ENCODE measurements around the gene KCNH4.

Gene KCNH4

DNA sequence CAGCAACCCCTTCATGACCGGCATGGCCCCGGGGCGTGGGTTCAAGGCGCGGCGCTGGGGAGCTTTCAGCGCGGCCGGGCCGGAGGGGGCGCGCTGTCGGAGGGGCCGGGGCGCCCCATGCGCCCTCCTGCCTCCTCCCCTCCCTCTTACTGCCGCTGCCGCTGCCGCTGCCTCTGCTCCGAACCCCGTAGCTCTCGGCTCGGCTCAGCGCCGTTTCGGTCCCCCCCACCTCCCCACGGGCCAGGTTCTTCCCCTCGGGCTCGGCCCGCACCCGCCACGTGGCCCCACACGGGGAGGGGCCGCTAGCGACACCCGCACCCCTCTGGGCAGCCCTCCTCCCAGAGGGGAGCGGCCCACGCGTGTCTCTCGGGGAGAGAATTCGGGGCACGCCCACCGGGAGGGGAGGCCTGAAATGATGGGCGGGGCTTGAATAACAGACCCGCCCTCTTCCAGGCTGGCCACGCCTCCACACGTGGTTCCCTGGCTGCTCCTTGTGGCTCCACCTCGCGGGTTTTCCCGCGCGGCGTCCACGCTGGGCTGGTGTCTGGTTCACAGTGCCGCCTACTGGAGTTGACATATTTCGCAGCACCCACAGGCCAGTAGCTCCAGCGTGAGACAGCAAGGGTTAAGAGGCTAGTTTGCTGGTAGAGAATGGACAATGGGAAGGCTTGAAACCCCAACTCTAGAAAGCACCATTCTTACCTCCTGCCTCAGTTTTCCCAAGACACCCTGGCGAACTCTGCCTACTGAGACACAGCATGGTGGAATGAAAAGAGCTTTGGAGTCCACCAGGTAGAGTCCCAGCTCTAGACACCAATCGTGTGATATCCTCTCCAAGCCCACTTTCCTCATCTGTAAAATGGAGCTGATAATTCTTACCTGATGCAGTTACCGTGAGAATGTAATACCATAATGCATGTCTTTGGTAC is at the start of gene KCNH4:
TSS of gene KCNH4 (minus strand) at position 221 of the 929 bp plus-strand sequence. CDS start at position 24, 197 bp downstream.
- CTCF ChIA-PET, result interaction anchor here (0.5 to 3.0 kb wide), 23 partner anchors 9 to 738 kb away, joined by 3 to 15 read pairs (median 4); partner anchors contain the start of gene GHDC
- H3K4me3 ChIP-seq (ENCODE audit: low read depth, low read length), result 0 out of 2 replicates have a peak within 1 kb of the TSS, but pooled peaks have one; percentile 12
- POLR2A ChIA-PET, result no interaction called here
- DNase-seq (ENCODE audit: low read depth, low spot score), result no peak
- TF ChIP-seq, protein P1, sequence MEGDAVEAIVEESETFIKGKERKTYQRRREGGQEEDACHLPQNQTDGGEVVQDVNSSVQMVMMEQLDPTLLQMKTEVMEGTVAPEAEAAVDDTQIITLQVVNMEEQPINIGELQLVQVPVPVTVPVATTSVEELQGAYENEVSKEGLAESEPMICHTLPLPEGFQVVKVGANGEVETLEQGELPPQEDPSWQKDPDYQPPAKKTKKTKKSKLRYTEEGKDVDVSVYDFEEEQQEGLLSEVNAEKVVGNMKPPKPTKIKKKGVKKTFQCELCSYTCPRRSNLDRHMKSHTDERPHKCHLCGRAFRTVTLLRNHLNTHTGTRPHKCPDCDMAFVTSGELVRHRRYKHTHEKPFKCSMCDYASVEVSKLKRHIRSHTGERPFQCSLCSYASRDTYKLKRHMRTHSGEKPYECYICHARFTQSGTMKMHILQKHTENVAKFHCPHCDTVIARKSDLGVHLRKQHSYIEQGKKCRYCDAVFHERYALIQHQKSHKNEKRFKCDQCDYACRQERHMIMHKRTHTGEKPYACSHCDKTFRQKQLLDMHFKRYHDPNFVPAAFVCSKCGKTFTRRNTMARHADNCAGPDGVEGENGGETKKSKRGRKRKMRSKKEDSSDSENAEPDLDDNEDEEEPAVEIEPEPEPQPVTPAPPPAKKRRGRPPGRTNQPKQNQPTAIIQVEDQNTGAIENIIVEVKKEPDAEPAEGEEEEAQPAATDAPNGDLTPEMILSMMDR (IDR thresholded peaks at IDR 0.05; ENCODE audit: insufficient read depth, low read length, missing control alignments), result peak; percentile 43

DNA sequence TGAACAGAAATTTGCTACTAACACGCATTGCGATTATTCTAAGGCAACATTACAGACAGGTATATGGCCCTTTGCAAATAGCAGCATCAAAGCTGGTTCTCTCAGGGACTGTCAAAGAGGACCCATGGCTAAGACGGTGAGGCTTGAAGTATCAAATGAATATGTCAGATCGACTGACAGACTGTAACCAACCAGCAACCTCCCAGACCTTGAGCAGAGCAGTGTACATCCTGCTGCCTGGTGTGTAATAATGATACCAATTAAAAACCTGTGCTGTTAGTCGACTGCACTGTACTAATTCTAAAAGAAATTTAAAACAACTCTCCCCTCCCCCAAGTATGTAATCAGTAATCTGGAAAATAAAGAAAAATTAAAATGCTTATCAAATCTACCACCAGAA is 49.3 kb upstream of the KCNH4 start:
- TF ChIP-seq, protein P1 (IDR thresholded peaks at IDR 0.05; ENCODE audit: insufficient read depth, low read length, missing control alignments), result no peak
- H3K4me3 ChIP-seq (ENCODE audit: low read depth, low read length), result no peak overlapping the region
- DNase-seq (ENCODE audit: low read depth, low spot score), result no peak
- POLR2A ChIA-PET, result no interaction called here
- CTCF ChIA-PET, result interaction anchor here (2.2 kb wide), 1 partner anchor 8 kb away, joined by 6 read pairs; no protein-coding TSS in a partner anchor

DNA sequence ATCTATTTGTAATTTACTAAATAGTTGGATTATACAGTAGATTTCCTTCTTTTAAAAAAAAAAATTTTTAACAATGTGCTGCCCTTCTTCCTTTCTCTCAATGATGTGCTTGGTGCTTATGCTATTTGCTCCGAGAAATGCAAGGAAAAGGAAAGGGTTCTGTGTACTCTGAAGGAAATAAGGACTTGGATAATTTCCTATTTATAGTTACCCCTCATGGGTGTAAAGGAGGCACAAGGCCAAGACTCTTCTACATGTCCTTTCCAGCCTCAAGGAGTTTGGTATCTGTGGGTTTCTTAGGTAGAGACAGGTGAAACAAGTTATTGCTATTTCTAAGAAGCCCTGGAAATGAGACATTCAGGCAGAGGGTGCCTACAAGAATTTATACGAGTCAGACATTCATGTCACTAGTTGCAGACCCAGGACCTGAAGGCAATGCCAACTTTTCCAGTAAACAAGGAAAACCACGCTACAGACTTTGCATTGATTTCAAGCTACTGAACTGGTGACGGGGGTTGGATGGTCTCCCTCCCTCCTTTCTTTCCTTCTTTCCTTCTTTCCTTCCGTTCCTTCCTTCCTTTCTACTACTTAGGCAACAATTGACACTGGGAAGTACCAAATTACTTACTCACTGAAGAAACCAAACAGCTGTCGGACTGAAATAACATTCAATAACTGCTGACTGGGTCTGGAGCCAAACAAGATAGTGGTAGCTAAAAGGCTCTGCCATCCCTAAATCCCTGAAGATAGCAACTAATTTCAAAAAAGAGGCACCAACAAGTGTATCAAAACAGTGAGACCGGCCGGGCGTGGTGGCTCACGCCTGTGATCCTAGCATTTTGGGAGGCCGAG is 47.1 kb upstream of the KCNH4 start:
- ChIA-PET CTCF (interaction anchor here (0.8 to 1.3 kb wide), 2 partner anchors 20 kb away, joined by 3 to 4 read pairs; no protein-coding TSS in a partner anchor), POLR2A (no interaction called here)
- H3K4me3 ChIP-seq (ENCODE audit: low read depth, low read length), result no peak overlapping the region
- DNase-seq (ENCODE audit: low read depth, low spot score), result no peak
- TF ChIP-seq, protein P1 (IDR thresholded peaks at IDR 0.05; ENCODE audit: insufficient read depth, low read length, missing control alignments), result no peak

DNA sequence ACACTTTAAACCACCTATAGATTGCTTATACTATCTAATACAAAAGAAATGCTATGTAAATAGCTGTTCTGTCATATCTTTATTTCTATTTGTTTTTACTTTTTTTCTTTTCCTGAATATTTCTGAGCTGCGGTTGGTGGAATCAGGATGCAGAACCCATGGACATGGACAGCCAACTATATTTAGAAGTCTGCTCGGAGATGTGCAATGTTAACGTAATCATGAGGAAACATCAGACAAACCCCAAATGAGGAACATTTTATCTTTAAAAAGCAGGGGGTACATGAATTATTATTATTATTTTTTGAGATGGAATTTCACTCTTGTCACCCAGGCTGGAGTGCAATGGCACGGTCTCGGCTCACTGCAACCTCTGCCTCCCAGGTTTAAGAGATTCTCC is 44.7 kb upstream of the KCNH4 start:
- no peak for DNase-seq (ENCODE audit: low read depth, low spot score)
- TF ChIP-seq, protein P1 (IDR thresholded peaks at IDR 0.05; ENCODE audit: insufficient read depth, low read length, missing control alignments), result no peak
- no peak overlapping the region for H3K4me3 ChIP-seq (ENCODE audit: low read depth, low read length)
- ChIA-PET POLR2A (no interaction called here), CTCF (interaction anchor here (2.2 kb wide), 1 partner anchor 25 kb away, joined by 6 read pairs; no protein-coding TSS in a partner anchor)

DNA sequence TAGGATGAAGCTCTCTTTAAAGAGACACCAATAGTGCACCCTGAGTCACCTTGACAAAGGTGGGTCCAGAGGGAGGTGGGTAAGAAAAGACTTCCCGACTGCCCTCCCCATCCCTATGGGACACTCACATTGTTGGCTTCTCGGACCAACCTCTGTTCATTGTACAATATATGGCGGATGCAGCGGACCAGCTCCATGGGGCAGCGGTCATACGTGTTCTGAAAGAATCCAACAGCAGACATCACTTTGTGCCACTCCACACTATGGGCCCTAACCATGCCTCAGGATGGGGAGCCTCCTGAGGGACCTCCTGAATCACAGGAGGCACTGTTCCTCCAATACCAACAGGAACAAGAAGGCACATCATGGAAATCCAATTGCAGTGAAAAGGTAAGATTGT is 43.7 kb upstream of the KCNH4 start:
- ChIA-PET POLR2A (no interaction called here), CTCF (interaction anchor here (0.8 to 3.8 kb wide), 6 partner anchors 12 to 303 kb away, joined by 3 to 53 read pairs (median 10); no protein-coding TSS in a partner anchor)
- DNase-seq (ENCODE audit: low read depth, low spot score), result no peak

More for the DNA sequence above, 43.7 kb upstream of the KCNH4 start:
- H3K4me3 ChIP-seq (ENCODE audit: low read depth, low read length), result no peak overlapping the region
- TF ChIP-seq, protein P1 (IDR thresholded peaks at IDR 0.05; ENCODE audit: insufficient read depth, low read length, missing control alignments), result no peak
